Stomach smooth muscle (tissue), 2 donors: ENCODE data around the gene KIF1A.

Source experiments
- H3K27ac ChIP-seq: one replicate; pipeline ENCODE4 v1.7.0; 2013; ENCODE audit warnings: mild to moderate bottlenecking, low read length, inconsistent platforms
- H3K27me3 ChIP-seq, 2 donors: one replicate each; pipeline ENCODE4 v1.7.0; 2013; ENCODE audit warnings: low read length in 2 of 2; ENCODE audit not compliant: insufficient read depth in 2 of 2, control insufficient read depth in 1 of 2
- H3K36me3 ChIP-seq, 2 donors: one replicate each; pipeline ENCODE4 v1.7.0; 2013; ENCODE audit warnings: low read length in 2 of 2; ENCODE audit not compliant: control insufficient read depth in 2 of 2, insufficient read depth in 2 of 2
- H3K4me1 ChIP-seq: one replicate; pipeline ENCODE4 v1.7.0; 2013; ENCODE audit warnings: low read length; ENCODE audit not compliant: control insufficient read depth, insufficient read depth
- H3K4me3 ChIP-seq, 2 donors: one replicate each; pipeline ENCODE4 v1.7.0; 2013; ENCODE audit warnings: low read length in 2 of 2
- H3K9ac ChIP-seq, 2 donors: one replicate each; pipeline ENCODE4 v1.7.0; 2013; ENCODE audit warnings: low read length in 2 of 2, mild to moderate bottlenecking in 1 of 2
- H3K9me3 ChIP-seq, 2 donors: one replicate each; pipeline ENCODE4 v1.7.0; 2013; ENCODE audit warnings: low read length in 2 of 2; ENCODE audit not compliant: control insufficient read depth in 2 of 2
- donor health status: healthy.
- donor health status: Pancreatic carcinoma.

The KIF1A gene

GRCh38 chr2:240713071-240713927, 106.7 kb downstream of the KIF1A start:
- Histone ChIP-seq H3K9me3 (no peaks in the 10 kb centered on the region), H3K4me3 (no peak overlapping the region), H3K9ac (no peak overlapping the region), H3K4me1 (no peaks in the 10 kb centered on the region), H3K27ac (no peak overlapping the region), H3K27me3 (peaks cover 0 to 3% of the 10 kb centered on the region in 2 donors), H3K36me3 (no peaks in the 10 kb centered on the region)

- H3K9me3 ChIP-seq = no peaks in the 10 kb centered on the region
- peaks cover 5 to 9% of the 10 kb centered on the region in 2 donors for H3K27me3 ChIP-seq
- H3K4me3 ChIP-seq = no peak overlapping the region
- H3K4me1 ChIP-seq = no peaks in the 10 kb centered on the region
- H3K27ac ChIP-seq = no peak overlapping the region
- no peaks in the 10 kb centered on the region for H3K36me3 ChIP-seq
- no peak overlapping the region for H3K9ac ChIP-seq
Observed at GRCh38 chr2:240712121-240712520, 107.9 kb downstream of the KIF1A start.

GRCh38 chr2:240711701-240712100, 108.3 kb downstream of the KIF1A start:
- no peaks in the 10 kb centered on the region for H3K4me1 ChIP-seq
- no peaks in the 10 kb centered on the region for H3K36me3 ChIP-seq
- H3K4me3 ChIP-seq = no peak overlapping the region
- H3K27ac ChIP-seq = no peak overlapping the region
- H3K27me3 ChIP-seq = peaks cover 5 to 9% of the 10 kb centered on the region in 2 donors
- no peaks in the 10 kb centered on the region for H3K9me3 ChIP-seq
- H3K9ac ChIP-seq = no peak overlapping the region

- H3K9me3 ChIP-seq = no peaks in the 10 kb centered on the region
- H3K4me3 ChIP-seq = no peak overlapping the region
- H3K27ac ChIP-seq = no peak overlapping the region
- no peak overlapping the region for H3K9ac ChIP-seq
- H3K36me3 ChIP-seq = no peaks in the 10 kb centered on the region
- H3K27me3 ChIP-seq = peaks cover 5 to 9% of the 10 kb centered on the region in 2 donors
- no peaks in the 10 kb centered on the region for H3K4me1 ChIP-seq
Observed at GRCh38 chr2:240711296-240711695, 108.7 kb downstream of the KIF1A start.

- H3K27ac ChIP-seq = no peak overlapping the region
- no peaks in the 10 kb centered on the region for H3K9me3 ChIP-seq
- H3K27me3 ChIP-seq = peaks cover 8 to 10% of the 10 kb centered on the region in 2 donors
- H3K36me3 ChIP-seq = no peaks in the 10 kb centered on the region
- H3K9ac ChIP-seq = no peak overlapping the region
- H3K4me1 ChIP-seq = no peaks in the 10 kb centered on the region
- no peak overlapping the region for H3K4me3 ChIP-seq
Observed at GRCh38 chr2:240708457-240708856, 111.6 kb downstream of the KIF1A start.

- Histone ChIP-seq H3K27ac (no peak overlapping the region), H3K9ac (no peak overlapping the region), H3K27me3 (peaks cover 10 to 13% of the 10 kb centered on the region in 2 donors), H3K9me3 (no peaks in the 10 kb centered on the region), H3K36me3 (no peaks in the 10 kb centered on the region), H3K4me1 (no peaks in the 10 kb centered on the region), H3K4me3 (no peak overlapping the region)
Observed at GRCh38 chr2:240707821-240708220, 112.2 kb downstream of the KIF1A start.

GRCh38 chr2:240707043-240707756, 112.8 kb downstream of the KIF1A start:
- Histone ChIP-seq H3K9ac (no peak overlapping the region), H3K27me3 (peaks cover 11 to 13% of the 10 kb centered on the region in 2 donors), H3K27ac (no peak overlapping the region), H3K4me1 (no peaks in the 10 kb centered on the region), H3K36me3 (no peaks in the 10 kb centered on the region), H3K4me3 (no peak overlapping the region), H3K9me3 (no peaks in the 10 kb centered on the region)

- H3K36me3 ChIP-seq = no peaks in the 10 kb centered on the region
- no peaks in the 10 kb centered on the region for H3K9me3 ChIP-seq
- no peak overlapping the region for H3K4me3 ChIP-seq
- peaks cover 11 to 13% of the 10 kb centered on the region in 2 donors for H3K27me3 ChIP-seq
- H3K27ac ChIP-seq = no peak overlapping the region
- no peaks in the 10 kb centered on the region for H3K4me1 ChIP-seq
- no peak overlapping the region for H3K9ac ChIP-seq
Observed at GRCh38 chr2:240705204-240705791, 114.7 kb downstream of the KIF1A start.

- no peak overlapping the region for H3K9ac ChIP-seq
- H3K9me3 ChIP-seq = no peaks in the 10 kb centered on the region
Observed at GRCh38 chr2:240704651-240705050, 115.4 kb downstream of the KIF1A start.

GRCh38 chr2:240703417-240704341, 116.3 kb downstream of the KIF1A start:
- Histone ChIP-seq H3K4me1 (no peaks in the 10 kb centered on the region), H3K9ac (no peak overlapping the region), H3K4me3 (no peak overlapping the region), H3K36me3 (no peaks in the 10 kb centered on the region), H3K27me3 (peaks cover 10 to 11% of the 10 kb centered on the region in 2 donors), H3K9me3 (no peaks in the 10 kb centered on the region), H3K27ac (no peak overlapping the region)

More at GRCh38 chr2:240704651-240705050, 115.4 kb downstream of the KIF1A start:
- no peak overlapping the region for H3K27ac ChIP-seq
- peaks cover 11 to 12% of the 10 kb centered on the region in 2 donors for H3K27me3 ChIP-seq
- no peak overlapping the region for H3K4me3 ChIP-seq
- H3K36me3 ChIP-seq = no peaks in the 10 kb centered on the region
- H3K4me1 ChIP-seq = no peaks in the 10 kb centered on the region
